Activated naive CD4-positive, alpha-beta T cell treated with Interleukin-2 at 50 U/mL for 16 hours (primary cell): Measurements from ENCODE around the gene ACTRT2.

Experiments used
- DNase-seq: peaks from one replicate; pipeline ENCODE4 v3.0.0-alpha.2; 2020

Gene ACTRT2

DNA sequence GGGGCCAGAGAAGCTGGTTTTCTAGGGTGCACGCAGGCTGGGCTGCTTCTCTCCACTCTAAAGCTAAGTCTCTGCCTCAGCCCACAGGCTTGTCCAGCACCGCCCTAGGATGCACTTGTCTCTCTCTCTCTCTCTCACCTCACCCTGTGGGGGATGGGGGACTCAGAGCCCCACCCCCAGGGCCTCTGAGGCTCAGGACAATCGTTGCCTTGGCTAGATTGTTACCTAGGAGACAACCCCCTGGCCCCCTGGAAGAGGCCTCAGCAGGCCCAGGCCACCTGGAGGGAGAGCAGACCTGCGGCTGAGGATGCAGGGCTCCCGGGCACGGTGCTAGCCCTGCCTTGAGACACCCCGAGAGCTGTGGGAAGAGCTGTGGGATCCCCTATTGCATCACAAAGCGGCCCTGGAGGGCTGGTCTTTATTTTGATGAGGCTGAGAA is at the start of gene ACTRT2:
TSS of gene ACTRT2 (plus strand) at position 235 of the 439 bp plus-strand sequence. CDS start 220 bp downstream, outside the sequence.
- DNase-seq, result no peak

GRCh38 chr1:2971609-2972008 is 49.7 kb upstream of the ACTRT2 start:
- DNase-seq, result no peak

DNA sequence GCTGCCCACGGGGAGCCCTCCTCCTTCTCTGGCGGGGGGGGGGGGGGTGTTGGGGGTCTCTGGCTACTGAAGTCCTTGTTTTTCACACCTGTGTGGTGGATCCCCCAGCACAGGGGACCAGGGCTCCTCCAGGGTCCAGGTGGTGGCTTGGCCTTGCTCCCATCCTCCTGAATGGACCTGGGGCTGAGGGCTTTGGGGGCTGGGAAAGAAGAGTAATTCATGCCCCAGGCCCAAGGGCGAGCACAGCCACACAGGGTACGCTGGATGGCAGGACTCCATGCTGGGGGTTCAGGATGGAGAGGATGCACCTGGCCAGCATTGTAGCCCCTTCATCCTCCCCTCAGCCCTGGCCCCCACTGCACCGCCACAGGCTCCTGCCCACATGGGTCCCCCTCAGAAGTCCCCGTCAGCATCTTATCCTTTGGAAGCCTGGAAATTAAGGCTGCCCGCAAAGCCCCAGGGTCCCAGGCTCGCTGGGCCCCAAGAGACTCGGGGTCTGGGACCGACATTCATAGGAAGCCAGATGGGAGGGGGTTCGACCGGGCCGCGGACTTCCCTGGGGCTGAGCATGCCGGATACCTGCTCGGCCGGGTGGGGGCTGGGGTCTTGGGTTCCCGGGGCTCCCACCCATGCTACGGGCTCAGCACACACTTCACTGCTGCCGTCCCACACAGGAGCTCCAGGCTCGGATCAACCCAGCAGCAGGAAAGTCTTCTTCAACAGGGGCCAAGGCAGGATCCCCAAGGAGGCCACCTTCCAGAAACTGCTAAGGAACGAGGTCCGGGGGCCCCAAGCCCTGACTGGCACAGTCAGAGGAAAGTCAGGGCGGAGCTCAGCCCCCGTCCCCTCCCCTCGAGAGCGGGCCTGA is 49.0 kb upstream of the ACTRT2 start:
- DNase-seq, result no peak

- DNase-seq, result no peak
Measured at GRCh38 chr1:2972879-2973575, 48.2 kb upstream of the ACTRT2 start.

GRCh38 chr1:2973601-2974593 is 47.4 kb upstream of the ACTRT2 start:
- no peak for DNase-seq

- DNase-seq, result no peak
Measured at GRCh38 chr1:2974701-2975301, 46.5 kb upstream of the ACTRT2 start.

- no peak for DNase-seq
Measured at GRCh38 chr1:2975466-2976179, 45.6 kb upstream of the ACTRT2 start.

GRCh38 chr1:2976180-2976562 is 45.1 kb upstream of the ACTRT2 start:
- no peak for DNase-seq

GRCh38 chr1:2977886-2978611 is 43.2 kb upstream of the ACTRT2 start:
- no peak for DNase-seq

- no peak for DNase-seq
Measured at GRCh38 chr1:2978691-2979190, 42.5 kb upstream of the ACTRT2 start.

- no peak for DNase-seq
Measured at GRCh38 chr1:2979191-2980072, 41.8 kb upstream of the ACTRT2 start.

DNA sequence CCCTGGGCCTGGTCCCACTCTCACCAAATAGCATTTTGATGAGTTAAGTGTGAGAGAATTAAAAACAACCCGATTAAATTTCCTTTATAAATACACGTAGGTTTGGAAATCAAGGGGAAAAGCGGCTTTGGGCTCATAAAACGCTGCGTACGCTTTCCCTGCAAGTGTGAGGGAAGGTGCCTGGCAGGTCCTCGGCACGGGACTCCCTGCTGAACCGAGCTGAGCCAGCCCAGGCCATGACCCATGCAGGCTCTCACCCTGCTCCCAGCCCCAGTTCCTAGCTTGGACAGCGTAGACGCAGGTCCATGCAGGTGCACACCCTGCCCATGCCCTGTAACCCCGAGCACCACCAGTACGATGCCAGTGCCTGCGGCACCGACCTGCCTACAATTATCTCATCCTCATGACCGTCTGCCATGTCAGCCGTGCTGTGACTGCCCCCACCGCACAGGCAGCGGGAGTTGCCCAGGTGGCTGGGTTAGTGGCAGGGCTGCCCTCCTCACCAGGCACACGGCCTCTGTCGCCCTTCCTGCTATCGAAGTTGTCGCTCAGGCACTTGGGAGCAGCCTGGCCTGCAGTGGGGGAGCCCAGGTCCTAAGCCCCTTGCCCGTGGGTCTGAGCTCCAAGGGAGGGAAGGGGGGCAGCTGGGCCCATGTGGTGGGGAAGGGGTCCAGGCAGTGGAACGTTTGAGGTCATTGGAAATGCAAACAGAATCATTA is 41.0 kb upstream of the ACTRT2 start:
- no peak for DNase-seq

GRCh38 chr1:2980849-2981248 is 40.4 kb upstream of the ACTRT2 start:
- no peak for DNase-seq

DNA sequence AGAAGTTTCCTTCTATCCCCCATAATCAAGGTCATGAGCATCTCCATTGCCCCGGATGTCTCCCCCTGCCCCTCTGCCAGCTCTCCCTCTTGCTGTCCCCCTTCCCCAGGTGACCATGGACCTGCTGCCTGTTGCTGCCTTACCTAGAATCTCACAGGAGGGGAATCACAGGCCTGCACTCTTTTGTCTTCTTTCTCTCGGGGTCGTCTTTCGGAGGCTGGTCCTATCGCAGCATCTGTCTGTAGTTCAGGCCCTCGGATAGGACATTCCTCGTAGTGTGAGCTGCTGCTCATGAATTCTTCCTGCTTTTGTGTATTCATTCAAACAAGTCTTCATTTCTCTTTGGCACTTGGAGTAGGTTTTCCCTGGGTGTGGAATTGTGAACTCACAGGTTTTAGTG is 39.9 kb upstream of the ACTRT2 start:
- DNase-seq, result no peak

- no peak for DNase-seq
Measured at GRCh38 chr1:2981981-2982614, 39.2 kb upstream of the ACTRT2 start.

GRCh38 chr1:2982615-2983318 is 38.5 kb upstream of the ACTRT2 start:
- DNase-seq, result no peak

- DNase-seq, result no peak
Measured at GRCh38 chr1:2983319-2983705, 38.0 kb upstream of the ACTRT2 start.
